GM20431 (cell line): ENCODE measurements around the gene SNAPC3.

ENCODE experiments used
- in situ Hi-C: fragments of 300-500 bp; cut with MseI, MboI; formaldehyde crosslinking; loops from one replicate; pipeline ENCODE4 v1.15.0; 2020; ENCODE audit warnings: low sequenced_read_pairs; ENCODE audit not compliant: unreplicated experiment

The SNAPC3 gene

DNA sequence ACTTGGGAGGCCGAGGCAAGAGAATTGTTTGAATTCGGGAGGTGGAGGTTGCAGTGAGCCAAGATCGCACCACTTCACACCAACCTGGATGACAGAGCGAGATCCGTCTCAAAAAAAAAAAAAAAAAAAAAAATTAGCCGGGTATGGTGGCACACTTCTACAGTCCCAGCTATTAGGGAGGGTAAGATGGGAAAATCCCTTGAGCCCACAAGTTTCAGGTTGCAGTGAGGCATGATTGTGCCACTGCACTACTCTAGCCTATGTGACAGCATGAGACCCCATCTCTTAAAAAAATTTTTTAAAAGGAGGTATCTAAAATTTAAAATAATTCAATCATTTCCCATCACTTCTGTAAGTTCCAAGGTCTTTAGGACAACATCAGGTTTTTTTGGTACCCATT is 62.1 kb downstream of the SNAPC3 start:
- in situ Hi-C loops = no loop called here

DNA sequence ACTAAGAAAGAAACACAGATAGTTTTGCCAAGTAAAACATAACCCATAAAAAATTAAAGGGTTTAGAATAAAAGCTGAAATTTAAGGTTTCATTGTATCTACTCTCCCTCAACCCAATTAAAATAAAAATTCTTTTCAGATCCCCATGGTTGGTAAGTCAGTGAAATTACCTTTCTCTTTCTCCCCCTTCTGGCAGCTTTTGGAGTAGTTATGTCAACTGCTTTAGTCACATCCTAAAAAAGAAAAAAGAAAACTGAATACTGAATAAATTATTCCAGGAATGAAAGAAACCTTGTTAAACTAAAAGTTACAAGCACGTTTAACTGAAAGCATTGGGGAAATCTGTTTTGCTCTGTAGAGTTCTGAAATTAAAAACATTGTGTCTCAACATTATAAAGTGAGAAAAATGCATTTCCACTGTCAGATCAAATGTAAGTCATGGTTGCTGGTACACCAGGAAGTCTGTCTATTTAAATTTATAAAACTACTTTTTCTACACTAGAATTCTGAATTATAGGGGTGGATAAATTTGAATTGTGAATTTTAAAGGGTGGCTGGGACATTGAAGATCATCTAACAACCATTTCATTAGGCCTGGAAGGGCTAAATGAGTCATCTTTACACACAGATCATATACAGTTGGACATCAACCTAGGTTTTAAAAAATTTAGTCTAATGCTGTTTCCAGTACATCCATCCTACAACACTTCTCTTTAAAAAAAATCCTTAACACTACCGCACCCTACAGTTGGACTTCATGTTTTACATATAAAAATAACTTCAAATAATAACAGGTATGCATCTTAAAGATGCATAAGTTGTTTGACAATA is 63.4 kb downstream of the SNAPC3 start:
- in situ Hi-C loops = no loop called here

DNA sequence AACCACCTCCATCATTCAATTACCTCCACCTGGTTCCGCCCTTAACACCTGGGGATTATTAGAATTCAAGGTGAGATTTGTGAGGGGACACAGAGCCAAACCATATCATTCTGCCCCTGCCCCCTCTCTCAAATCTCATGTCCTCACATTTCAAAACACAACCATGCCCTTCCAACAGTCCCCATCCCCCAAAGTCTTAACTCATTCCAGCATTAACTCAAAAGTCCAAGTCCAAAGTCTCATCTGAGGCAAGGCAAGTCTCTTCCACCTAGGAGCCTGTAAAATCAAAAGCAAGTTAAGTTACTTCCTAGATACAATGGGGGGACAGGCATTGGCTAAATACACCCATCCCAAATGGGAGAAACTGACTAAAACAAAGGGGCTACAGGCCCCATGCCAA is 69.3 kb downstream of the SNAPC3 start:
- in situ Hi-C loops = no loop called here

DNA sequence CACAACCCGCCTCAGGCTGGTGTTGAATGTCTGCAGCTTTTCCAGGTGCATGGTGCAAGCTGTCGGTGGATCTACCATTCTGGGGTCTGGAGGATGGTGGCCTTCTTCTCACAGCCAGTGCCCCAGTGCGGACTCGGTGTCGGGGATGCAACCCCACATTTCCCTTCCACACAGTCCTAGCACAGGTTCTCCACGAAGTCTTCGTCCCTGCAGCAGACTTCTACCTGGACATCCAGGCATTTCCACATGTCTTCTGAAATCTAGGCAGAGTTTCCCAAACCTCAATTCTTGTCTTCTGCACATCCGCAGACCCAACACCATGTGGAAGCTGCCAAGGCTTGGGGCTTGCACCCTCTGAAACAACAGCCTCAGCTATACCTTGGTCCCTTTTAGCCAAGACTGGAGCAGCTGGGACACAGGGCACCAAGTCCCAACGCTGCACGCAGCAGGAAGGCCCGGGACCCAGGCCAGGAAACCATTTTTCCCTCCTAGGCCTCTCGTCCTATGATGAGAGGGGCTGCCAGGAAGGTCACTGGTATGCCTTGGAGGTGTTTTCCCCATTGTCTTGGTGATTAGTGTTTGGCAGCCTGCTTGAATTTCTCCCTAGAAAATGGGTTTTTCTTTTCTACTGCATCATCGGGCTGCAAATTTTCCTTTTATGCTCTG is 69.9 kb downstream of the SNAPC3 start:
- in situ Hi-C loops = no loop called here

DNA sequence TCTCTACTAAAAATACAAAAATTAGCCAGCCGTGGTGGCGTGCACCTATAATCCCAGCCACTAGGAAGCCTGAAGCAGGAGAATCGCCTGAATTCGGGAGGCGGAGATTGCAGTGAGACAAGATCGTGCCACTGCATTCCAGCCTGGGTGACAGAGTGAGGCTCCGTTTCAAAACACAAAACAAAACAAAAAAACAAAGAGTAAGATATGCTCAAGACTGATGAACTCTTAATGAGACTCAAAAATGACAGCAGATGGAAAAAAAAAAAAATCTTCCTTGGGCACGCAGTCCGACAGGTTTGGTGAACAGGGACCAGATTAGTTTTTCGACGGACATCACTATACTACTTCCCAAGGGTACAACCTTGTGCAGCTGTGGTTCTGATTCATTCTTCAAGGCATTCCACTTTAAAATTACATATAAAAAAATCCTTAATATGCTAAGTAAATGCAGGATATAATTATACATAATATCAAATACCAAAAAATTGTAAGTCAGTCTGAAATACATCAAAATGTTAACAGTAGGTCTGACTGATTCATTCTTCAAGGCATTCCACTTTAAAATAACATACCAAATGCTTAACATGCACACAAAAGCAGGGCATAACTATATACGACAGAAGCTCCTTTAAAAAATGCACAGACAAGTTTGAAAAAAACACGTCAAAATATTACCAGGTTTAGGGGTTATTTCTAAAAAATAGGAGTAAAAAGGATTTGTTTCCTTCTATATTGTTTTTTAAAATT is 75.7 kb downstream of the SNAPC3 start:
- in situ Hi-C loops = no loop called here

DNA sequence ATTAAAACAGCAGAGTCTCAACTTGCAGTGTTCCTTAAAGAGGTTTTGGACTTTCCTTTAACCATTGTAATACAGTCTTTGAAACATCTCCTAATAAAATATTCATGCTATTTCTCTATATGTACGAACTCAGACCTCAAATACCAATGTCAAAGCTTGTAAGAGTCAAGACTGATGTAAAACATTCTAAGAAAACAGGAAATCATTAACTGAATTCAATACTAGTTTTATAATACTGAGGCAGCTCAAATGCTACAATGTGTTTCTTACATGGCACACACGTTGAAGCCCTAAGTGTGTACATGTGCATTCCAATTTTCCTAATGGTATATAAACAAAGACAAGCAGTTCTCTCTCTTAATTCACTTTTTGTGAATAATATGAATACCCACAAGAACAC is 76.5 kb downstream of the SNAPC3 start:
- in situ Hi-C loops = no loop called here

DNA sequence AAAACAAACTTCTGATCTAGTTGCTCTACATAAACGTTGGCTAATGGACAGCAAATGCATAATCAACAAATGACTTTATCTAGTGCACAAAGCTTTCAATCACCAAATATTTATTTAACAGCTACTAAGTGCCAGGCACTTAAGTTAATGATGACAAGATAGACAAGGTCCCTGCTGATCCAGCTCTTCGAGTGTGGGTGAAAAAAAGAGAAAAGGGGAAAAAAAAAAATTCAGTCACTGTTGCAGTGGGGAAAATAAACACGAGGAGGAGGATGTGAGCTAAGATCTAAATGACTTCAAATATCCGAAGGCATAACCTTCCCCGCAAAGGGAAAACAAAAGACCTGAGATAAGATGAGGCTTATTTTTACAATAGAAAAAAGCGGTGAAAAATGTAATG is 78.5 kb downstream of the SNAPC3 start:
- in situ Hi-C loops = no loop called here

DNA sequence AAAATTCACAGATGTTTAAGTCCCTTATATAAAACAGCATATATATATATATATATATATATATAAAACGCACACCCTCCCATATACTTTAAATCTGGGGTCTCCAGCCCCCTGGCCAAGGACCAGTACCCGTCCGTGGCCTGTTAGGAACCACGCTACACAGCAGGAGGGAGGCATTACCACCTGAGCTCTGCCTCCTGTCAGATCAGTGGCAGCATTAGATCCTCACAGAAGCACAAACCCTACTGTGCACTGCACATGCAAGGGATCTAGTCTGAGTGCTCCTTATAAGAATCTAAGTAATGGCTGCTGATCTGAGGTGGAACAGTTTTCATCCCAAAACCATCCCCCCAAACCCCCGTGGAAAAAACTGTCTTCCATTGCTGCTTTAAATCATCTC is 79.1 kb downstream of the SNAPC3 start:
- in situ Hi-C loops = no loop called here

DNA sequence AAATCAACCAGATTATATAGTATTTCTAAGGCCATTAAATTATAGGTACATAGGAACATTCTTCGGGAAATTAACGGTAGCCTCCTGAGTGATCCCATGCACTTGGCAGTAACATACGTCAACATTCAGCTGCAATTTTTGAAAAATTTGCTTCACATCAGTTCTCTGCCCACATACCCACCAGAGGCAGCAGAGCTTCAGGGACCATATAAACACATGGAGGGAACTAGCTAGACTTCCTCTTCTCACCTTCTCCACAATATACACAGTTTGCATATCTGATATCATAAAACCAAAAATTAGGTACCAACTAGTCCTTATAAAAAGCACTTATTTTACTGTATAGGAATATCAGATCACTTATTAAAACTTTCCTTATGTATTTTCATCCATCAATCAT is 83.2 kb downstream of the SNAPC3 start:
- in situ Hi-C loops = no loop called here

DNA sequence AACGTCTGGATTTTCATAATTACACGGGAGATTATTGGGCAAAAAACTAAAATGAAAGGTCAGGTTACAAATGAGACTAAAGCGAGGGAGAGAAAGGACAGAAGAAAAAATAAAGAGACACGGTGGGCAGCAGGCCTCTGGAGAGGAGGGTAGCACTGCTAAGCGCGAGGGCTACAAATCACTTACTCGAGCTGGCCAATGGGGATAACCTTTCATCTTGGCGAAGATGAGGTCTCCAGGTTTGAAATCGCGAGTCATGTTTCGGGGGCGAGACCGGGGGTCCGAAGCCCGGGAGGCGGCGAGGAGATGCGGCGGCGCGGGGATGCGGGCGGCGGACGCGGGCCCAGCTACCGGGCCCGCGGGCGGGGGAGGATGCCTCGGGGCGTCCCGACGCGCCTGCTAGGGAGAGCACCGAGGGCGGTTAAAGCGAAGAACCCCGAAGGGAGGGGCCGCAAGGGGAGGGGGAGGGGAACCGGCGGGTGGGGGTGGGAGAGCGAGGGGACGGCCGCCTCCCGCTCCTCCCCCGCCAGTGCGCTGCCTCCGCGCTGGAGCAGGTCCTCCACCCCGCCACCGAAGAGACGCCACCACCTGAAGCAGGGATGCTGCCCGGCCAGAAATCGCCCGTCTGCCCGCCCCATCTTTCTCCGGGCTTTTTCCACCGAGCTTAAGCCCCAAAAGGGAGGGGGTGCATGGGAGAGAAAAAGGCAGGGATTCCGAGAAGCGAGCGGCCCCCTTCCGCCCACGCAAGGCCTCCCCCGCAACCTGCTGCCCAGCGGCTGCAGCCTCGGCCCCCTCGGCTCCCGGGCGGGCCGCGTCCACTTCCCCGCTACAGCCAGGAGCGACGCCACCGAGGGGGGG is 87.5 kb downstream of the SNAPC3 start:
- in situ Hi-C loops = no loop called here

DNA sequence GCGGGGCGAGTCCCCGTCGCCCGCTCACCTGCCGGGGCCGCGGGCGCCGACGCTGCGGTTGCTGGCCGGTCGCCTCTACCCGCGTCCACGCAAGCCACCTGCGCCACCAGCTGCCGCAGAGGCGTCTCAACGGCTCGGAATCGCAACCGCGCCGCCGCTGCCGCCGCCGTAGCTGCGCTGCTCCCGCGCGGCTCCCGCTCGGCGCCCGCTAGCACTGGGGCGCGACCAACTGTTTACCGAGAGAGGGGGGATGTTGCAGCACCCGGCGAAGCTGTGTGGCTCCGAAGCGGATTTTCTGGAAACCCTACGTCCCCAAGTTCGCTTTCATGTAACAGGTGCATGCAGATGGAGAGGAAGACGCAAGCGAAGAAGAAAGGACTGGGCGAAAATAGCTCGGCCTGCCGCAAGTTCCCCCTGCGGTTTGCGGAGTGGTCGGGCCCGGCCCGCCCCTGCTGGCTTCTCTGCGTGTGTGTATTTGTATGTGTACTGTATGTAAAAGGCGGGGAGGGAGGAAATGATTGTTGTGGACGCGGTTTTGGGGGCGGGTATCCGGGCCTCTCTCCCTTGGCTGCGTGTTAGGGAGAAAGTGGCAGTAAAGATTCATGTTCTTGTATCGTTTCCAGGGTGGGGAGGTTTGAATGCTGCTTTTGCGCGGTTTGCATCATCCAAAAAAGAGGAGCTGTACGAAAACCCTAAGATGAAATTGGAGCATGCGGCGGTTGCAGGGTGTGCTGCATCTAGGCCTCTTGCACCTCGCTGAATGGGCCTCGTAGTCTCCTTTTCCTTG is 88.3 kb downstream of the SNAPC3 start, which contains the start of gene PSIP1:
TSS of gene PSIP1 (minus strand) at position 182 of the 787 bp plus-strand sequence. CDS start 782 bp downstream, outside the sequence.
- in situ Hi-C loops = no loop called here
